ENCODE measurements around the gene TBC1D5.
A peak's percentile ranks its signal among the peaks of the same experiment; 100 is the strongest.
"Not testable (repeated sequence)": the region's sequence is repeated elsewhere in the genome, so short reads cannot be mapped to it uniquely, and the experiment has no call there.

The TBC1D5 gene

DNA sequence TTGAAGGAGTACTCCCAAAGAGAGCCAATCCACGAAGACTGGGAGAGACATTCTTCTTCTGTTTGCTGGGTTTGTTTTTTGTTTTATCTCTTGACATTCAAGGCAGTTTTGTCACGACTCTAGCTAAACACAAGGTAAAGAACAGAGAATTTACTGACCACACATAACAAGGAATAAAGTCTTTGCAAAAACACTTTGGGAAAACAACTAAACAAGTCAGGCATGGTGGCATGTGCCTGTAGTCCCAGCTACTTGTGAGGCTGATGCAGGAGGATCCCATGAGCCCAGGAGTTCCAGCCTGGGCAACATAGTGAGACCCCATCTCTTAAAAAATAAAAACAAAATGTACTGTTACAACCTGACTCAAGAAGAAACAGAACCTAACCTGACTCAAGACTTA lies 28.0 kb downstream of the TBC1D5 start:
- DNase-seq (ENCODE audit: low read depth in 2 of 2): no peak

DNA sequence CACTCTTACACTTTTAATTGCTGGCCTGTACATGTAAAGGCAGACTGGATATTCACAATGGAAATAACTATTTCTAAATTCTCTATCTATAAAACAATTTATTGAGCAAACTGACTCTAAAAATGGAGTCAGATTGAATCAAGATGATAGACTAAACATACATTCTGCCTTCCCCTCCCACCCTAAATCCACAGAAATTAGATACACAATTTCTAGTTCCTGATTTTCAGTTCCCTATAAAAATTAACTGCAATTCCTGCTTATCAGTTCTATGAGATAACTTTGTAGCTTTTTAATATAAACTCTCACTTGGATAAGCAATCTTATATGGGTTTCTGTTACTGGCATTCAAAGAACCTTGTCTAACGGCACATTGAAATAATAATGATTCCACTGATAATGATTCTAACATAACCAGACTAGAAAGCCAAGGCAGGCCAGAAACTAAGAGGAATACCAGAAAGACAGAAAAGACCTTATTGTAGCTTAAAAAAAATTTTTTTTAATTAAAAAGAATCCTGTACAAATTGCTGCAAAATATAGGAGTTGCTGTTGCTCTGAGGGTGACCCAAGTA lies 33.1 kb downstream of the TBC1D5 start:
- no peak for DNase-seq (ENCODE audit: low read depth in 2 of 2)

- DNase-seq (ENCODE audit: low read depth in 2 of 2): no peak
Measured at GRCh38 chr3:17707813-17708543, 34.5 kb downstream of the TBC1D5 start.

DNA sequence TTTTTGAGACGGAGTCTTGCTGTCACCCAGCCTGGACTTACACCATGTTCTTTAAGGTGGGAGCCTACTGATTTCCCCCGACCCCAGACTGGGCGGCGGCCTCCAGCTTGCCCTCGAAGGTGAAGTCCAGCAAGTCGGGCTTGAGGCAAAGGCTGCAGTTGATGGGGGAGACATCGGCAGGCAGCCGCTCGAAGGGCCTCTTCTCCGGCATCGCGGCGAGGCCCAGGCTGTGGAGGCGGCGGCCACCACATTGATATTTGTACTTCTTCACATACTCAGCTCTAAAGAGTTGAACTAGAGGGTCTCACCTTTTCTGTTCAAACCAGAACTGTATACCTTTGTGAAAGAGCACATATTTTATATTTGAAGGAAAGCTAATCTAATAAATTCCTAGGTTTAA lies 36.4 kb downstream of the TBC1D5 start:
- not testable (repeated sequence) for DNase-seq (ENCODE audit: low read depth in 2 of 2)

GRCh38 chr3:17699815-17700214 lies 42.6 kb downstream of the TBC1D5 start:
- DNase-seq (ENCODE audit: low read depth in 2 of 2): not testable (repeated sequence)

- not testable (repeated sequence) for DNase-seq (ENCODE audit: low read depth in 2 of 2)
Measured at GRCh38 chr3:17695665-17696064, 46.8 kb downstream of the TBC1D5 start.

DNA sequence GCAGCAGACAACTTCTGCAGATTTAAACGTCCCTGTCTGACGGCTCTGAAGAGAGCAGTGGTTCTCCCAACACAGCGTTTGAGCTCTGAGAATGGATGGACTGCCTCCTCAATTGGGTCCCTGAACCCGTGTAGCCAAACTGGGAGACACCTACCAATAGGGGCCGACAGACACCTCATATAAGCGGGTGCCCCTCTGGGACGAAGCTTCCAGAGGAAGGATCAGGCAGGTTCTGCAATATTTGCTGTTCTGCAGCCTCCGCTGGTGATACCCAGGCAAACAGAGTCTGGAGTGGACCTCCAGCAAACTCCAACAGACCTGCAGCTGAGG lies 48.8 kb downstream of the TBC1D5 start:
- DNase-seq (ENCODE audit: low read depth in 2 of 2): not testable (repeated sequence)

GRCh38 chr3:17692846-17693669 lies 49.4 kb downstream of the TBC1D5 start:
- peak; percentile 17 to 20 for DNase-seq (ENCODE audit: low read depth in 2 of 2)

DNA sequence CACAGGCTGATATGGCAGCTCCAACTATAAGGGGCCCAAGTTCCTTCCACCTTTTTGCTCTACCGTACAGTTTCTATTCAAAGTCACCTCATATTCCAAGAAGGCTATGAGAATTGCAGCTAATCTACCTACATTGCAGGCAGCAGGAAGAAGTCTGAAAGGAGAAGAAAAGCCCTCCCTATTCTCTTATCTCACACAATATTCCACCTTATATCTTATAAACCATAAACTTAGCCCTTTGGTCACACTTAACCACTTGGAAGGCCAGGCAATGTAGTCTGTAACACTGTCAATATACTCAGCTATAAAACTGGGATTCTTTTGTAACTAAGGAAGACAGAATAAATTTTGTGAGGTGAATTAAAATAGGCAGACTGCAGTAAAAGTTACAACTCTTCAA lies 54.9 kb downstream of the TBC1D5 start:
- no peak for DNase-seq (ENCODE audit: low read depth in 2 of 2)

DNA sequence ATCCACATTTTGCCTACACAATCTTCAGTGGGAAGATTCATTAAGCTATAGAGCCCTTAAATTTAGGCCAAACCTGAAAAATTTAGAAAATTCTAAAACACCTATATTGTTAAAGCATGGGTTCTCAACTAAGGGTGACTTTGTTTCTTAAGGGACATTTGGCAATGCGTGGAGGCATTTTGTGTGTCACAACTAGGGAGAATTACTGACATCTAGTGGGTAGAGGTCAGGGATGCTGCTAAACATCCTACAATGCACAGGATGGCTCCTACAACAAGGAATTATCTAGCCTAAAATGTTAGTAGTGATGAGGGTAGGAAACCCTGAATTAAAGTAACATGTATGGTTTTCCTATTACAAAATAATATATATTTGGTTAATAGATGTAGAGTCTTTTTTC lies 55.8 kb downstream of the TBC1D5 start:
- no peak for DNase-seq (ENCODE audit: low read depth in 2 of 2)

- DNase-seq (ENCODE audit: low read depth in 2 of 2): no peak
Measured at GRCh38 chr3:17683542-17684207, 58.8 kb downstream of the TBC1D5 start.

- DNase-seq (ENCODE audit: low read depth in 2 of 2): no peak
Measured at GRCh38 chr3:17680530-17680929, 61.9 kb downstream of the TBC1D5 start.

GRCh38 chr3:17678116-17678741 lies 64.2 kb downstream of the TBC1D5 start:
- DNase-seq (ENCODE audit: low read depth in 2 of 2): no peak

DNA sequence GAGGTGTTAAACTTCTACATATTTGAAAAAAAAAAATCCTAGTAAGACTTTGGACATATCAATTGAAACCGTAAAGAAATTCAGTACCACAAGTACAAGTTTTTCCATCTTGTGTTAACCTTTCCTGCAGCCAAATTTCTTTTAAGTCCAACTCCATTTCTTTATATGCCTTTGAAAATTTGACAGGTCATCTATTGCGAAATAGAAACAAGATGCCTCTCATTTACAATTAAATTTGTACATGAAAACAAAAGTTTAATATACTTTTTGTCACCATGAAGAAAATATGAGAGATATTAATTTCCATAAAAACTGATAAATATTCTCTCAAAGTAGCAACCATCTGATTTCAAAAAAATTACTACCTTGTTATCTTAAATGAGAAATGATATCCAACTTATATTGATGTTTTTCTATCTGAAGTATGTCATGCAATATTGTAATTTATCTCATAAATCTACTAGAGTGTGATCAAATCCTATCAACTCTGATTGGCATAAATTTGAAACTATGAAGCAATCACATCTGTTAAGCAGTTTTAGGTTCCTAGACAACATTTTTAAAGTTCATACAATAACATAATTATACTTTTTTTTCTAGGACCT lies 68.2 kb downstream of the TBC1D5 start:
- no peak for DNase-seq (ENCODE audit: low read depth in 2 of 2)

DNA sequence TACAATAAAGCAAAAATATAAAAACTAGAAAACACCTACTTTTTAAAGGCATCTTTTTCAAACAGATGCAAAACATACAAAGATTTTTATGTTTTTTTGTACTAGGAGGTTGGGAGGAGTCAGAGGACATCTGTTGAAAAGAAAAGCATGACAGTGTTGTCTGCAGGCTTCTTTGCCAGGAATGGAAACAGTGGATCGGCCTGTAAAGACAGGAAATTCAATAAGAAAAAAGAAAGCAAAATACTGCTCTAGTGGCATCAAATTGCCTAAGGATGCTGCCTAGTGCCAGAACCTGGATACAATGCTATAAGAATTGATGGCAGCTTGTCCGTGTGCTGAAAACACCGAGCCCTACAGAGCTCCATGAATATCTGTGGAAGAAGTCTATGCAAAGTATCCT lies 69.9 kb downstream of the TBC1D5 start:
- no peak for DNase-seq (ENCODE audit: low read depth in 2 of 2)

DNA sequence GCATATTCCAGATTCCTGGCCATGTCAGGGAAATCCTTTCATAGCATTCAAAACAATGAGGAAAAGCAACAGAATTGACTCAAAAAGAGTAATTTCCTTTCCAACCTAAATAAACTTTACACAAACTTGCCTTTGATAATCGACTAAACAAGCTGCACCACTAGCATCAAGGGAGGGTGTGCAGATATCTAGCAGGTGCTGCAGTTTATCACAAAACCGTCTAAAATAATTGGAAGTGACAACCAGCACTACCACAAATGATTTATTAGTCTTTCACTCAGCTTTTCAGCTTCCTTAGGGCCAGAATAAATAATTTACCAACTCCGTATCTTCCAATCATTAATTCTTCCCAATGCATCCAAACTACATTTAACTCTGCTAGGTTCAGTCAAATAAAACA lies 71.7 kb downstream of the TBC1D5 start:
- no peak for DNase-seq (ENCODE audit: low read depth in 2 of 2)

GRCh38 chr3:17664923-17665322 lies 77.5 kb downstream of the TBC1D5 start:
- DNase-seq (ENCODE audit: low read depth in 2 of 2): no peak

GRCh38 chr3:17656264-17656663 lies 86.2 kb downstream of the TBC1D5 start:
- DNase-seq (ENCODE audit: low read depth in 2 of 2): no peak

GRCh38 chr3:17655743-17656142 lies 86.7 kb downstream of the TBC1D5 start:
- no peak for DNase-seq (ENCODE audit: low read depth in 2 of 2)

DNA sequence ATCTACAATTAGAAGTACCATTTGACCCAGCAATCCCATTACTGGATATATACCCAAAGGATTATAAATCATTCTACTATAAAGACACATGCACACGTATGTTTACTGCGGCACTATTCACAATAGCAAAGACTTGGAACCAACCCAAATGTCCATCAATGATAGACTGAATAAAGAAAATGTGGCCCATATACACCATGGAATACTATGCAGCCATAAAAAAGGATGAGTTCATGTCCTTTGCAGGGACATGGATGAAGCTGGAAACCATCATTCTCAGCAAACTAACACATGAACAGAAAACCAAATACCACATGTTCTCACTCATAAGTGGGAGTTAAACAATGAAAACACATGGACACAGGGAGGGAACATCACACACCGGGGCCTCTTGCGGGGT lies 92.7 kb downstream of the TBC1D5 start:
- not testable (repeated sequence) for DNase-seq (ENCODE audit: low read depth in 2 of 2)

DNA sequence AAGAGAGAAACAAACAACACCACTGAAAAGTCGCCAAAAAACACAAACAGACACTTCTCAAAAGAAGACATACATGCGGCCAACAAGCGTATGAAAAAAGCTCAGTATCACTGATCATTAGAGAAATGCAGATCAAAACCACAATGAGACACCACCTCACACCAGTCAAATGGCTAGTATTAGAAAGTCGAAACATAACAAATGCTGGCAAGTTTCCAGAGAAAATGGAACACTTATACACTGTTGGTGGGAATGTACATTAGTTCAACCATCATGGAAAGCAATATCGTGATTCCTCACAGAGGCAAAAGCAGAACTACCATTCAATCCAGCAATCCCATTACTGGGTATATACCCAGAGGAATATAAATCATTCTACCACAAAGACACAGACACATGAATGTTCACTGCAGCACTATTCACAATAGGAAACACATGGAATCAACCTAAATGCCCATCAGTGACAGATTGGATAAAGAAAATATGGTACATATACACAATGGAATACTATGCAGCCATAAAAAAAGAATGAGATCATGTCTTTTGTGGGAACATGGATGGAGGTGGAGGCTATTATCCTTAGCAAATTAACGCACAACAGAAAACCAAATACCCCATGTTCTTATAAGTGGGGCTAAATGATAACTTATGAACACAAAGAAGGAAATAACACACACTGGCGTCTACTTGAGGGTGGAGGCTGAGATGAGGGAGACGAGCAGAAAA lies 93.6 kb downstream of the TBC1D5 start:
- not testable (repeated sequence) for DNase-seq (ENCODE audit: low read depth in 2 of 2)

Measured in activated CD4-positive, alpha-beta T cell treated with anti-CD3 and anti-CD28 coated beads for 24 hours (primary cell).